Measurements from ENCODE around the gene RAB34. TPM values are rescaled to one million over a fixed set of nuclear protein-coding genes. Genes with fewer than 3 reads are reported as not detected.

Gene RAB34
- total and polyA plus RNA-seq, 7 experiments from 2014 or later: 11.0 to 50.2 (median 16.4) TPM

- peaks cover 11 to 28% of the 10 kb centered on the region in 2 donors for H3K4me1 ChIP-seq (ENCODE audit: control insufficient read depth in 2 of 2, insufficient read depth in 2 of 2, low read length in 2 of 2)
- H3K4me1 Mint-ChIP-seq: peaks cover 2 to 42% (median 27%) of the 10 kb centered on the region in 7 donors
- ATAC-seq: peak; percentile 93
Observed at GRCh38 chr17:28743243-28744103, 25.8 kb upstream of the RAB34 start, which contains the start of gene TRAF4. Gene TRAF4 (plus strand): TSS chr17:28744011. CDS start chr17:28744113, 102 bp downstream.

GRCh38 chr17:28741358-28742349 is 24.0 kb upstream of the RAB34 start:
- Histone ChIP-seq H3K9me3 (ENCODE audit: control insufficient read depth in 2 of 3, low read length in 3 of 3) (no peaks in the 10 kb centered on the region), H3K4me1 (ENCODE audit: control insufficient read depth in 2 of 2, insufficient read depth in 2 of 2, low read length in 2 of 2) (peaks cover 11 to 29% of the 10 kb centered on the region in 2 donors), H3K27ac (ENCODE audit: low read depth, low read length) (no peak overlapping the region), H3K27me3 (ENCODE audit: control insufficient read depth in 2 of 2, insufficient read depth in 2 of 2, low read length in 2 of 2) (no peaks in the 10 kb centered on the region), H3K36me3 (ENCODE audit: control insufficient read depth in 2 of 3, insufficient read depth in 3 of 3, low read length in 3 of 3) (no peaks in the 10 kb centered on the region), H3K4me3 (ENCODE audit: low read length) (no peak overlapping the region)
- Mint-ChIP-seq H3K4me1 (peaks cover 5 to 48% (median 29%) of the 10 kb centered on the region in 7 donors), H3K9me3 (peaks cover 0 to 4% (median 0%) of the 10 kb centered on the region in 11 donors), H3K27ac (no peak overlapping the region), H3K27me3 (no peaks in the 10 kb centered on the region), H3K36me3 (peaks cover 0 to 17% (median 0%) of the 10 kb centered on the region in 5 donors), H3K4me3 (peak overlapping the region in 2 of 10 donors; percentile 34 to 58)
- CTCF ChIA-PET: interaction anchor here (0.6 to 14.7 kb wide), 5 partner anchors 17 to 212 kb away, joined by 3 to 331 read pairs (median 4); partner anchors contain the start of genes NEK8, RPL23A and TLCD1
- DNase-seq (no peak), ATAC-seq (no peak)
- POLR2A ChIA-PET: interaction anchor here (0.6 to 16.9 kb wide), 6 partner anchors 9 to 22 kb away, joined by 3 to 269 read pairs (median 6); partner anchors contain the start of genes NEK8, RPL23A and TLCD1
- intact Hi-C loops (cut with micrococcal nuclease): no loop called here

More at GRCh38 chr17:28743243-28744103, 25.8 kb upstream of the RAB34 start, which contains the start of gene TRAF4:
- intact Hi-C loops (cut with micrococcal nuclease): loop anchor here (1.0 to 2.0 kb wide), 4 partner anchors 15 to 209 kb away; partner anchors contain the start of gene NEK8 (in 2 of the 2)
- Histone ChIP-seq H3K4me3 (ENCODE audit: low read length) (peak within 1 kb of the TSS; percentile 82), H3K36me3 (ENCODE audit: control insufficient read depth in 2 of 3, insufficient read depth in 3 of 3, low read length in 3 of 3) (peaks cover 0 to 13% (median 0%) of the 10 kb centered on the region in 3 experiments), H3K27me3 (ENCODE audit: control insufficient read depth in 2 of 2, insufficient read depth in 2 of 2, low read length in 2 of 2) (no peaks in the 10 kb centered on the region), H3K27ac (ENCODE audit: low read depth, low read length) (peak within 1 kb of the TSS; percentile 83), H3K9me3 (ENCODE audit: control insufficient read depth in 2 of 3, low read length in 3 of 3) (no peaks in the 10 kb centered on the region)
- H3K27me3 Mint-ChIP-seq: no peaks in the 10 kb centered on the region
- DNase-seq: peak; percentile 60 to 86 (median 73)
- POLR2A ChIA-PET: interaction anchor here (0.7 to 16.9 kb wide), 8 partner anchors 10 to 206 kb away, joined by 3 to 269 read pairs (median 5); partner anchors contain the start of genes NEK8, RPL23A and TLCD1
- CTCF ChIA-PET: interaction anchor here (1.2 to 14.7 kb wide), 4 partner anchors 9 to 210 kb away, joined by 4 to 331 read pairs (median 8); partner anchors contain the start of genes NEK8, RPL23A and TLCD1
- peak within 1 kb of the TSS; percentile 78 to 95 (median 92) for H3K27ac Mint-ChIP-seq
- H3K9me3 Mint-ChIP-seq: peaks cover 0 to 4% (median 0%) of the 10 kb centered on the region in 11 donors
- peaks cover 0 to 16% (median 0%) of the 10 kb centered on the region in 5 donors for H3K36me3 Mint-ChIP-seq
- H3K4me3 Mint-ChIP-seq: peak within 1 kb of the TSS; percentile 87 to 94 (median 91)

- Mint-ChIP-seq H3K9me3 (peaks cover 0 to 6% (median 0%) of the 10 kb centered on the region in 11 donors), H3K27me3 (no peaks in the 10 kb centered on the region), H3K4me3 (no peak overlapping the region), H3K36me3 (peaks cover 0 to 19% (median 0%) of the 10 kb centered on the region in 5 donors), H3K27ac (no peak overlapping the region), H3K4me1 (peaks cover 5 to 40% (median 24%) of the 10 kb centered on the region in 7 donors)
- no peaks in the 10 kb centered on the region for H3K9me3 ChIP-seq (ENCODE audit: control insufficient read depth in 2 of 3, low read length in 3 of 3)
- no peak overlapping the region for H3K27ac ChIP-seq (ENCODE audit: low read depth, low read length)
- ChIA-PET CTCF (interaction anchor here (0.7 to 14.7 kb wide), 4 partner anchors 14 to 23 kb away, joined by 3 to 331 read pairs (median 6); partner anchors contain the start of genes NEK8, RPL23A and TLCD1), POLR2A (interaction anchor here (1.1 to 16.9 kb wide), 4 partner anchors 10 to 21 kb away, joined by 4 to 269 read pairs (median 7); partner anchors contain the start of genes NEK8, RPL23A and TLCD1)
- DNase-seq: no peak
- no peak for ATAC-seq
- intact Hi-C loops (cut with micrococcal nuclease): no loop called here
- no peaks in the 10 kb centered on the region for H3K36me3 ChIP-seq (ENCODE audit: control insufficient read depth in 2 of 3, insufficient read depth in 3 of 3, low read length in 3 of 3)
- peaks cover 6 to 22% of the 10 kb centered on the region in 2 donors for H3K4me1 ChIP-seq (ENCODE audit: control insufficient read depth in 2 of 2, insufficient read depth in 2 of 2, low read length in 2 of 2)
- H3K4me3 ChIP-seq (ENCODE audit: low read length): no peak overlapping the region
- H3K27me3 ChIP-seq (ENCODE audit: control insufficient read depth in 2 of 2, insufficient read depth in 2 of 2, low read length in 2 of 2): no peaks in the 10 kb centered on the region
Observed at GRCh38 chr17:28740406-28741357, 23.0 kb upstream of the RAB34 start.

GRCh38 chr17:28738680-28739384 is 21.2 kb upstream of the RAB34 start:
- no peaks in the 10 kb centered on the region for H3K9me3 ChIP-seq (ENCODE audit: control insufficient read depth in 2 of 3, low read length in 3 of 3)
- intact Hi-C loops (cut with micrococcal nuclease): no loop called here
- peak overlapping the region in 1 of 10 donors; percentile 64 for H3K4me3 Mint-ChIP-seq
- H3K27ac ChIP-seq (ENCODE audit: low read depth, low read length): peak overlapping the region; percentile 54
- H3K4me1 Mint-ChIP-seq: peaks cover 5 to 30% (median 15%) of the 10 kb centered on the region in 7 donors
- ChIA-PET POLR2A (interaction anchor here (0.8 to 16.9 kb wide), 3 partner anchors 10 to 17 kb away, joined by 5 to 269 read pairs (median 5); partner anchors contain the start of genes NEK8 and TLCD1), CTCF (interaction anchor here (0.6 to 1.8 kb wide), 3 partner anchors 9 to 25 kb away, joined by 3 to 7 read pairs (median 5); partner anchors contain the start of gene NEK8)
- DNase-seq (peak in 3 of 9 donors; percentile 13 to 69 (median 63)), ATAC-seq (peak; percentile 80)
- H3K27me3 ChIP-seq (ENCODE audit: control insufficient read depth in 2 of 2, insufficient read depth in 2 of 2, low read length in 2 of 2): no peaks in the 10 kb centered on the region
- no peaks in the 10 kb centered on the region for H3K27me3 Mint-ChIP-seq
- H3K4me1 ChIP-seq (ENCODE audit: control insufficient read depth in 2 of 2, insufficient read depth in 2 of 2, low read length in 2 of 2): peaks cover 4 to 9% of the 10 kb centered on the region in 2 donors
- H3K36me3 ChIP-seq (ENCODE audit: control insufficient read depth in 2 of 3, insufficient read depth in 3 of 3, low read length in 3 of 3): peaks cover 0 to 8% (median 0%) of the 10 kb centered on the region in 3 experiments
- H3K36me3 Mint-ChIP-seq: peaks cover 0 to 18% (median 0%) of the 10 kb centered on the region in 5 donors
- H3K9me3 Mint-ChIP-seq: peaks cover 0 to 6% (median 0%) of the 10 kb centered on the region in 11 donors
- H3K27ac Mint-ChIP-seq: peak overlapping the region in 7 of 9 donors; percentile 19 to 89 (median 69)
- H3K4me3 ChIP-seq (ENCODE audit: low read length): no peak overlapping the region
